ENCODE results near the gene CIAO1. TPM values are rescaled to one million over a fixed set of nuclear protein-coding genes. Genes with fewer than 3 reads are reported as not detected.
A peak's percentile ranks its signal among the peaks of the same experiment; 100 is the strongest.

The CIAO1 gene
- total and polyA plus RNA-seq, 2 of the 13 experiments (the other 11 are each of a cell fraction or from before 2014, with no cell fraction given) = 99.3 to 120 TPM

DNA sequence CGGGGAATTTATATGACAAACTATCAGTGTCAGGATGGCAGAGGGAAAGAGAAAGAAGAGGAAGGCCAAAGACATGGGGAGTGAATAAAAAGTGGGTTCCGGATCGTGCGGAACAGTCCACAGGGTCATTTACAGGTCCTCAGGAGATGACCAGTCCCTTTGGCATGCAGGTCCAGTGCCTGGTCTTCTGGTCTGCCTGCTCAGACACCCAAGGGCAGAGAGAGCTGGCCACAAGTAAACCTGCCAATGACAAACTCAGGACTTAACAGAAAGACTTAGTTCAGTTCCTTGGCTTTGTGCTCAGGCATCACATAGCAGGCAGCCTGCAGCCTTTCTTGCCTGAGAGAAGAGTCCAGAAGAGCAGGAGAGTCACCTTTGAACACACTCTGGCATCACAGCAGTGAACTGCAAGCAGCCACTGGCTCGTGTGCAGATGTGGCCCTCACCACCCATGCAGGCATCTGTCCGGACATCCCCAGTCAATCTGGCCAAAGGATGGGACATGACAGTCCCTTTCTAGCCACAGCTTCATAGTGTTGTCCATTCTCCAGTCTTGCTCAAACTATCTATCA is 14.2 kb upstream of the CIAO1 start (continued):
- TF ChIP-seq ZNF709 (CRISPR knock-in tag; IDR thresholded peaks at IDR 0.05) (no peak), ZNF33B (CRISPR knock-in tag; IDR thresholded peaks at IDR 0.05) (no peak), ZNF777 (CRISPR knock-in tag; IDR thresholded peaks at IDR 0.05) (no peak), HMGA1 (CRISPR knock-in tag; conservative IDR thresholded peaks at IDR 0.05) (no peak), ZBTB20 (CRISPR knock-in tag; IDR thresholded peaks at IDR 0.05; ENCODE audit: borderline replicate concordance, low read depth) (no peak), ZFP62 (CRISPR knock-in tag; IDR thresholded peaks at IDR 0.05) (no peak), EEA1 (CRISPR knock-in tag; IDR thresholded peaks at IDR 0.05; ENCODE audit: borderline replicate concordance) (no peak), KDM2A (CRISPR knock-in tag; IDR thresholded peaks at IDR 0.05; ENCODE audit: borderline replicate concordance, low read depth) (peak; percentile 76), ZNF317 (CRISPR knock-in tag; IDR thresholded peaks at IDR 0.05) (peak; percentile 53; the same call in 1 of the 2 replicates), STAT5B (CRISPR knock-in tag; IDR thresholded peaks at IDR 0.05) (no peak), GABPA (IDR thresholded peaks at IDR 0.05; ENCODE audit: low read depth, low read length) (no peak), GABPA (CRISPR knock-in tag; IDR thresholded peaks at IDR 0.05; ENCODE audit: low read depth) (peak; percentile 61; the same call in 1 of the 2 replicates), ZNF75D (CRISPR knock-in tag; IDR thresholded peaks at IDR 0.05; ENCODE audit: borderline replicate concordance) (no peak), RFX1 (IDR thresholded peaks at IDR 0.05) (no peak), NFE2L2 (IDR thresholded peaks at IDR 0.05; ENCODE audit: low read length) (no peak), ARNT (IDR thresholded peaks at IDR 0.05) (no peak), ZNF816 (CRISPR knock-in tag; IDR thresholded peaks at IDR 0.05; ENCODE audit: borderline replicate concordance) (no peak), TOPORS (CRISPR knock-in tag; IDR thresholded peaks at IDR 0.05) (no peak), ZNF530 (CRISPR knock-in tag; IDR thresholded peaks at IDR 0.05; ENCODE audit: low read depth) (no peak), ZNF775 (CRISPR knock-in tag; IDR thresholded peaks at IDR 0.05; ENCODE audit: borderline replicate concordance) (no peak), TBX2 (CRISPR knock-in tag; IDR thresholded peaks at IDR 0.05; ENCODE audit: borderline replicate concordance) (no peak), ZBTB3 (CRISPR knock-in tag; IDR thresholded peaks at IDR 0.05; ENCODE audit: borderline replicate concordance, low read depth) (no peak), KLF6 (CRISPR knock-in tag; IDR thresholded peaks at IDR 0.05) (peak; percentile 79; the same call in 1 of the 2 replicates), ZNF446 (CRISPR knock-in tag; IDR thresholded peaks at IDR 0.05) (no peak), ZNF746 (CRISPR knock-in tag; IDR thresholded peaks at IDR 0.05) (no peak), SNRNP70 (IDR thresholded peaks at IDR 0.05; ENCODE audit: low read depth, low read length) (no peak), ZNF143 (CRISPR knock-in tag; IDR thresholded peaks at IDR 0.05) (no peak), ZNF546 (CRISPR knock-in tag; conservative IDR thresholded peaks at IDR 0.05) (no peak)
- TF ChIP-seq, protein P1, sequence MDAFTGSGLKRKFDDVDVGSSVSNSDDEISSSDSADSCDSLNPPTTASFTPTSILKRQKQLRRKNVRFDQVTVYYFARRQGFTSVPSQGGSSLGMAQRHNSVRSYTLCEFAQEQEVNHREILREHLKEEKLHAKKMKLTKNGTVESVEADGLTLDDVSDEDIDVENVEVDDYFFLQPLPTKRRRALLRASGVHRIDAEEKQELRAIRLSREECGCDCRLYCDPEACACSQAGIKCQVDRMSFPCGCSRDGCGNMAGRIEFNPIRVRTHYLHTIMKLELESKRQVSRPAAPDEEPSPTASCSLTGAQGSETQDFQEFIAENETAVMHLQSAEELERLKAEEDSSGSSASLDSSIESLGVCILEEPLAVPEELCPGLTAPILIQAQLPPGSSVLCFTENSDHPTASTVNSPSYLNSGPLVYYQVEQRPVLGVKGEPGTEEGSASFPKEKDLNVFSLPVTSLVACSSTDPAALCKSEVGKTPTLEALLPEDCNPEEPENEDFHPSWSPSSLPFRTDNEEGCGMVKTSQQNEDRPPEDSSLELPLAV (CRISPR knock-in tag; conservative IDR thresholded peaks at IDR 0.05; ENCODE audit: low read depth) = no peak
- TF ChIP-seq, protein P2, sequence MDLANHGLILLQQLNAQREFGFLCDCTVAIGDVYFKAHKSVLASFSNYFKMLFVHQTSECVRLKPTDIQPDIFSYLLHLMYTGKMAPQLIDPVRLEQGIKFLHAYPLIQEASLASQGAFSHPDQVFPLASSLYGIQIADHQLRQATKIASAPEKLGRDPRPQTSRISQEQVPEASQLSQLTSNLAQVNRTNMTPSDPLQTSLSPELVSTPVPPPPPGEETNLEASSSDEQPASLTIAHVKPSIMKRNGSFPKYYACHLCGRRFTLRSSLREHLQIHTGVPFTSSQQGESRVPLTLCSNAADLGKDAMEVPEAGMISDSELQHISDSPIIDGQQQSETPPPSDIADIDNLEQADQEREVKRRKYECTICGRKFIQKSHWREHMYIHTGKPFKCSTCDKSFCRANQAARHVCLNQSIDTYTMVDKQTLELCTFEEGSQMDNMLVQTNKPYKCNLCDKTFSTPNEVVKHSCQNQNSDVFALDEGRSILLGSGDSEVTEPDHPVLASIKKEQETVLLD (CRISPR knock-in tag; IDR thresholded peaks at IDR 0.05; ENCODE audit: low read depth) = no peak
- TF ChIP-seq, protein P3, sequence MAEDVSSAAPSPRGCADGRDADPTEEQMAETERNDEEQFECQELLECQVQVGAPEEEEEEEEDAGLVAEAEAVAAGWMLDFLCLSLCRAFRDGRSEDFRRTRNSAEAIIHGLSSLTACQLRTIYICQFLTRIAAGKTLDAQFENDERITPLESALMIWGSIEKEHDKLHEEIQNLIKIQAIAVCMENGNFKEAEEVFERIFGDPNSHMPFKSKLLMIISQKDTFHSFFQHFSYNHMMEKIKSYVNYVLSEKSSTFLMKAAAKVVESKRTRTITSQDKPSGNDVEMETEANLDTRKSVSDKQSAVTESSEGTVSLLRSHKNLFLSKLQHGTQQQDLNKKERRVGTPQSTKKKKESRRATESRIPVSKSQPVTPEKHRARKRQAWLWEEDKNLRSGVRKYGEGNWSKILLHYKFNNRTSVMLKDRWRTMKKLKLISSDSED (CRISPR knock-in tag; IDR thresholded peaks at IDR 0.05) = no peak

All from HepG2 (cell line).